ENCODE results near the gene ACP2.

ACP2 gene, protein sequence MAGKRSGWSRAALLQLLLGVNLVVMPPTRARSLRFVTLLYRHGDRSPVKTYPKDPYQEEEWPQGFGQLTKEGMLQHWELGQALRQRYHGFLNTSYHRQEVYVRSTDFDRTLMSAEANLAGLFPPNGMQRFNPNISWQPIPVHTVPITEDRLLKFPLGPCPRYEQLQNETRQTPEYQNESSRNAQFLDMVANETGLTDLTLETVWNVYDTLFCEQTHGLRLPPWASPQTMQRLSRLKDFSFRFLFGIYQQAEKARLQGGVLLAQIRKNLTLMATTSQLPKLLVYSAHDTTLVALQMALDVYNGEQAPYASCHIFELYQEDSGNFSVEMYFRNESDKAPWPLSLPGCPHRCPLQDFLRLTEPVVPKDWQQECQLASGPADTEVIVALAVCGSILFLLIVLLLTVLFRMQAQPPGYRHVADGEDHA

GRCh38 chr11:47248664-47249377 is at the start of gene ACP2:
Gene ACP2, minus strand, starts transcription at chr11:47248814. Its CDS starts 25 bp downstream, at chr11:47248789.
- DNase-seq (ENCODE audit: extremely low spot score) = peak; percentile 89
- ChIA-PET POLR2A (interaction anchor here (0.8 to 4.4 kb wide), 28 partner anchors 8 to 402 kb away, joined by 3 to 43 read pairs (median 5); partner anchors contain the start of genes ARFGAP2, CSTPP1, DDB2 and PACSIN3), CTCF (interaction anchor here (0.6 to 2.3 kb wide), 9 partner anchors 9 to 106 kb away, joined by 3 to 8 read pairs (median 3); partner anchors contain the start of gene NR1H3)
- TF ChIP-seq NFRKB (IDR thresholded peaks at IDR 0.05) (peak; percentile 77), FOXM1 (IDR thresholded peaks at IDR 0.05; ENCODE audit: borderline replicate concordance) (no peak; the same call in 1 of the 2 replicates), ELF4 (IDR thresholded peaks at IDR 0.05) (peak; percentile 77), FOXA1 (IDR thresholded peaks at IDR 0.05) (no peak), TARDBP (IDR thresholded peaks at IDR 0.05) (no peak), LEF1 (IDR thresholded peaks at IDR 0.05; ENCODE audit: borderline replicate concordance) (0 out of 2 replicates have a peak, but pooled peaks have one; percentile 7), ARNT (IDR thresholded peaks at IDR 0.05) (peak; percentile 58; the same call in 1 of the 2 replicates), L3MBTL2 (conservative IDR thresholded peaks at IDR 0.05) (no peak; the same call in 1 of the 2 replicates), CTBP1 (IDR thresholded peaks at IDR 0.05; ENCODE audit: borderline replicate concordance) (peak; percentile 62; the same call in 1 of the 2 replicates)

DNA sequence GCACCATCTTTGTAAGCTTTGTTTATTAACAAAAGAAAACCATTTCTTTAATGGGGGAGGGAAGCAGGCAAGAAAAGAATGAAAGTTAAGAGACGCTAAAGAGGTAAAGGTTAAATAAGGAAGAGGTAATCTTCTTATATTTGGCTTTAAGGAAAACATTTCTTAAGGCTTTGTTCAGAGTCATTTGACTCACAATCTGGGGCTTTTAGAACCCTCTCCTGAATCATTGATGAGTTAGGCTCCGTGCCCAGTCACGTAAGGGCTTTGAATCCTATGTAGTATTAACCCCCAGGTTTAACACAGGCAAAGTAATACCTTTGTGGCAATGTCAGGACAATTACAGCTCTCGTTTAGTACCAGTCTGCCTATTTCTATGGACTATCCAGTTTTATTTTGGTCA is 47.4 kb upstream of the ACP2 start:
- CTCF ChIA-PET = interaction anchor here (0.5 kb wide), 1 partner anchor 133 kb away, joined by 3 read pairs; no protein-coding TSS in a partner anchor
- no peak for DNase-seq (ENCODE audit: extremely low spot score)
- TF ChIP-seq ELF4 (IDR thresholded peaks at IDR 0.05) (no peak), SUZ12 (IDR thresholded peaks at IDR 0.05) (no peak), CTBP1 (IDR thresholded peaks at IDR 0.05; ENCODE audit: borderline replicate concordance) (no peak), HDGF (IDR thresholded peaks at IDR 0.05; ENCODE audit: borderline replicate concordance) (no peak), SP1 (IDR thresholded peaks at IDR 0.05) (no peak), ZNF384 (IDR thresholded peaks at IDR 0.05) (no peak), L3MBTL2 (conservative IDR thresholded peaks at IDR 0.05) (no peak), BHLHE40 (IDR thresholded peaks at IDR 0.05; ENCODE audit: borderline replicate concordance) (no peak), TARDBP (IDR thresholded peaks at IDR 0.05) (no peak), FOXK2 (IDR thresholded peaks at IDR 0.05) (no peak), ARNT (IDR thresholded peaks at IDR 0.05) (no peak), FOXA1 (IDR thresholded peaks at IDR 0.05) (no peak), FOXM1 (IDR thresholded peaks at IDR 0.05; ENCODE audit: borderline replicate concordance) (no peak)
- TF ChIP-seq, protein P1, sequence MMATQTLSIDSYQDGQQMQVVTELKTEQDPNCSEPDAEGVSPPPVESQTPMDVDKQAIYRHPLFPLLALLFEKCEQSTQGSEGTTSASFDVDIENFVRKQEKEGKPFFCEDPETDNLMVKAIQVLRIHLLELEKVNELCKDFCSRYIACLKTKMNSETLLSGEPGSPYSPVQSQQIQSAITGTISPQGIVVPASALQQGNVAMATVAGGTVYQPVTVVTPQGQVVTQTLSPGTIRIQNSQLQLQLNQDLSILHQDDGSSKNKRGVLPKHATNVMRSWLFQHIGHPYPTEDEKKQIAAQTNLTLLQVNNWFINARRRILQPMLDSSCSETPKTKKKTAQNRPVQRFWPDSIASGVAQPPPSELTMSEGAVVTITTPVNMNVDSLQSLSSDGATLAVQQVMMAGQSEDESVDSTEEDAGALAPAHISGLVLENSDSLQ (IDR thresholded peaks at IDR 0.05) = no peak
- POLR2A ChIA-PET = no interaction called here

- TF ChIP-seq LEF1 (IDR thresholded peaks at IDR 0.05; ENCODE audit: borderline replicate concordance) (no peak), FOXA1 (IDR thresholded peaks at IDR 0.05) (no peak), ZNF384 (IDR thresholded peaks at IDR 0.05) (no peak), FOXK2 (IDR thresholded peaks at IDR 0.05) (no peak), L3MBTL2 (conservative IDR thresholded peaks at IDR 0.05) (no peak), NFRKB (IDR thresholded peaks at IDR 0.05) (no peak), ARNT (IDR thresholded peaks at IDR 0.05) (no peak), SUZ12 (IDR thresholded peaks at IDR 0.05) (no peak), TARDBP (IDR thresholded peaks at IDR 0.05) (no peak)
- ChIA-PET CTCF (no interaction called here), POLR2A (no interaction called here)
- no peak for DNase-seq (ENCODE audit: extremely low spot score)
Observed at GRCh38 chr11:47295385-47295784, 46.8 kb upstream of the ACP2 start.

- DNase-seq (ENCODE audit: extremely low spot score) = no peak
- CTCF ChIA-PET = no interaction called here
- no peak for TF ChIP-seq BHLHE40 (IDR thresholded peaks at IDR 0.05; ENCODE audit: borderline replicate concordance)
- TF ChIP-seq FOXM1 (IDR thresholded peaks at IDR 0.05; ENCODE audit: borderline replicate concordance) = no peak
- TF ChIP-seq TARDBP (IDR thresholded peaks at IDR 0.05) = no peak
- no peak for TF ChIP-seq ELF4 (IDR thresholded peaks at IDR 0.05)
- no peak for TF ChIP-seq SUZ12 (IDR thresholded peaks at IDR 0.05)
- no peak for TF ChIP-seq FOXK2 (IDR thresholded peaks at IDR 0.05)
- no peak for TF ChIP-seq SP1 (IDR thresholded peaks at IDR 0.05)
- TF ChIP-seq, protein P1 (IDR thresholded peaks at IDR 0.05) = no peak
- TF ChIP-seq FOXA1 (IDR thresholded peaks at IDR 0.05) = no peak
- POLR2A ChIA-PET = interaction anchor here (0.9 kb wide), 1 partner anchor 11 kb away, joined by 3 read pairs; no protein-coding TSS in a partner anchor
Observed at GRCh38 chr11:47289856-47290255, 41.2 kb upstream of the ACP2 start.

GRCh38 chr11:47288066-47288465 is 39.5 kb upstream of the ACP2 start:
- ChIA-PET CTCF (no interaction called here), POLR2A (no interaction called here)
- DNase-seq (ENCODE audit: extremely low spot score) = no peak
- TF ChIP-seq L3MBTL2 (conservative IDR thresholded peaks at IDR 0.05) (no peak), SP1 (IDR thresholded peaks at IDR 0.05) (no peak), FOXM1 (IDR thresholded peaks at IDR 0.05; ENCODE audit: borderline replicate concordance) (no peak), HDGF (IDR thresholded peaks at IDR 0.05; ENCODE audit: borderline replicate concordance) (no peak), CTBP1 (IDR thresholded peaks at IDR 0.05; ENCODE audit: borderline replicate concordance) (no peak), NFRKB (IDR thresholded peaks at IDR 0.05) (no peak), ZNF384 (IDR thresholded peaks at IDR 0.05) (no peak), ARNT (IDR thresholded peaks at IDR 0.05) (no peak), FOXK2 (IDR thresholded peaks at IDR 0.05) (no peak), FOXA1 (IDR thresholded peaks at IDR 0.05) (no peak), BHLHE40 (IDR thresholded peaks at IDR 0.05; ENCODE audit: borderline replicate concordance) (no peak), ELF4 (IDR thresholded peaks at IDR 0.05) (no peak), LEF1 (IDR thresholded peaks at IDR 0.05; ENCODE audit: borderline replicate concordance) (no peak)
- TF ChIP-seq, protein P1 (IDR thresholded peaks at IDR 0.05) = no peak
